ENCODE data around the gene SPDYA.
"Not testable (repeated sequence)": the region's sequence is repeated elsewhere in the genome, so short reads cannot be mapped to it uniquely, and the experiment has no call there.

Gene SPDYA

GRCh38 chr2:28810384-28811285, at the start of gene SPDYA:
Gene SPDYA, plus strand, starts transcription at chr2:28810834. Its CDS starts 5,181 bp downstream, at chr2:28816015.
- no peak for DNase-seq (ENCODE audit: low spot score)

GRCh38 chr2:28761420-28761819, 49.2 kb upstream of the SPDYA start:
- DNase-seq (ENCODE audit: low spot score): peak; percentile 19

GRCh38 chr2:28764909-28765711, 45.5 kb upstream of the SPDYA start:
- DNase-seq (ENCODE audit: low spot score): no peak

- DNase-seq (ENCODE audit: low spot score): no peak
These were observed 44.6 kb upstream of the SPDYA start for GRCh38 chr2:28766070-28766469.

GRCh38 chr2:28767337-28767736, 43.3 kb upstream of the SPDYA start:
- no peak for DNase-seq (ENCODE audit: low spot score)

- no peak for DNase-seq (ENCODE audit: low spot score)
These were observed 42.2 kb upstream of the SPDYA start for GRCh38 chr2:28768422-28768821.

- no peak for DNase-seq (ENCODE audit: low spot score)
These were observed 41.7 kb upstream of the SPDYA start for GRCh38 chr2:28768952-28769351.

- DNase-seq (ENCODE audit: low spot score): no peak
These were observed 38.3 kb upstream of the SPDYA start for GRCh38 chr2:28772351-28772750.

GRCh38 chr2:28776471-28776870, 34.2 kb upstream of the SPDYA start:
- DNase-seq (ENCODE audit: low spot score): no peak

GRCh38 chr2:28778392-28778791, 32.2 kb upstream of the SPDYA start:
- no peak for DNase-seq (ENCODE audit: low spot score)

GRCh38 chr2:28779001-28779400, 31.6 kb upstream of the SPDYA start:
- no peak for DNase-seq (ENCODE audit: low spot score)

GRCh38 chr2:28780496-28780895, 30.1 kb upstream of the SPDYA start:
- DNase-seq (ENCODE audit: low spot score): no peak

GRCh38 chr2:28782423-28782822, 28.2 kb upstream of the SPDYA start:
- no peak for DNase-seq (ENCODE audit: low spot score)

GRCh38 chr2:28784570-28784969, 26.1 kb upstream of the SPDYA start:
- DNase-seq (ENCODE audit: low spot score): not testable (repeated sequence)

- DNase-seq (ENCODE audit: low spot score): no peak
These were observed 14.0 kb upstream of the SPDYA start for GRCh38 chr2:28796620-28797019.

- DNase-seq (ENCODE audit: low spot score): peak; percentile 17
These were observed 8.9 kb upstream of the SPDYA start for GRCh38 chr2:28801726-28802125.

- no peak for DNase-seq (ENCODE audit: low spot score)
These were observed 7.6 kb upstream of the SPDYA start for GRCh38 chr2:28802975-28803429.

- DNase-seq (ENCODE audit: low spot score): no peak
These were observed 707 bp upstream of the SPDYA start for GRCh38 chr2:28809927-28810326.

- DNase-seq (ENCODE audit: low spot score): no peak
These were observed 7.4 kb downstream of the SPDYA start for GRCh38 chr2:28818053-28818452.

GRCh38 chr2:28821295-28821958, 10.8 kb downstream of the SPDYA start:
- peak; percentile 54 for DNase-seq (ENCODE audit: low spot score)

GRCh38 chr2:28822036-28822435, 11.4 kb downstream of the SPDYA start:
- DNase-seq (ENCODE audit: low spot score): no peak

- no peak for DNase-seq (ENCODE audit: low spot score)
These were observed 13.6 kb downstream of the SPDYA start for GRCh38 chr2:28824207-28824606.
